Measurements from ENCODE around the gene VKORC1L1. TPM values are rescaled to one million over a fixed set of nuclear protein-coding genes. Genes with fewer than 3 reads are reported as not detected.
A peak's percentile ranks its signal among the peaks of the same experiment; 100 is the strongest.

The VKORC1L1 gene
- total and polyA plus RNA-seq, 9 of the 15 experiments (the other 6 are each of a cell fraction or from before 2014, with no cell fraction given), result 6.8 to 36.5 (median 19.3) TPM

GRCh38 chr7:65980478-65981250 lies 107.8 kb downstream of the VKORC1L1 start (continued):
- TF ChIP-seq, protein P1, sequence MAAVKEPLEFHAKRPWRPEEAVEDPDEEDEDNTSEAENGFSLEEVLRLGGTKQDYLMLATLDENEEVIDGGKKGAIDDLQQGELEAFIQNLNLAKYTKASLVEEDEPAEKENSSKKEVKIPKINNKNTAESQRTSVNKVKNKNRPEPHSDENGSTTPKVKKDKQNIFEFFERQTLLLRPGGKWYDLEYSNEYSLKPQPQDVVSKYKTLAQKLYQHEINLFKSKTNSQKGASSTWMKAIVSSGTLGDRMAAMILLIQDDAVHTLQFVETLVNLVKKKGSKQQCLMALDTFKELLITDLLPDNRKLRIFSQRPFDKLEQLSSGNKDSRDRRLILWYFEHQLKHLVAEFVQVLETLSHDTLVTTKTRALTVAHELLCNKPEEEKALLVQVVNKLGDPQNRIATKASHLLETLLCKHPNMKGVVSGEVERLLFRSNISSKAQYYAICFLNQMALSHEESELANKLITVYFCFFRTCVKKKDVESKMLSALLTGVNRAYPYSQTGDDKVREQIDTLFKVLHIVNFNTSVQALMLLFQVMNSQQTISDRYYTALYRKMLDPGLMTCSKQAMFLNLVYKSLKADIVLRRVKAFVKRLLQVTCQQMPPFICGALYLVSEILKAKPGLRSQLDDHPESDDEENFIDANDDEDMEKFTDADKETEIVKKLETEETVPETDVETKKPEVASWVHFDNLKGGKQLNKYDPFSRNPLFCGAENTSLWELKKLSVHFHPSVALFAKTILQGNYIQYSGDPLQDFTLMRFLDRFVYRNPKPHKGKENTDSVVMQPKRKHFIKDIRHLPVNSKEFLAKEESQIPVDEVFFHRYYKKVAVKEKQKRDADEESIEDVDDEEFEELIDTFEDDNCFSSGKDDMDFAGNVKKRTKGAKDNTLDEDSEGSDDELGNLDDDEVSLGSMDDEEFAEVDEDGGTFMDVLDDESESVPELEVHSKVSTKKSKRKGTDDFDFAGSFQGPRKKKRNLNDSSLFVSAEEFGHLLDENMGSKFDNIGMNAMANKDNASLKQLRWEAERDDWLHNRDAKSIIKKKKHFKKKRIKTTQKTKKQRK (IDR thresholded peaks at IDR 0.05; ENCODE audit: borderline replicate concordance, low read depth, low read length), result no peak
- TF ChIP-seq ZNF445 (CRISPR knock-in tag; IDR thresholded peaks at IDR 0.05; ENCODE audit: low read depth), result no peak
- TF ChIP-seq ZNF12 (CRISPR knock-in tag; IDR thresholded peaks at IDR 0.05), result no peak
- TF ChIP-seq PHF8 (IDR thresholded peaks at IDR 0.05; ENCODE audit: borderline replicate concordance, low read length), result no peak
- no peak for TF ChIP-seq NCOA6 (IDR thresholded peaks at IDR 0.05)
- no peak; a peak in 1 of 4 replicates for TF ChIP-seq TBL1XR1 (IDR thresholded peaks at IDR 0.05; ENCODE audit: low read length in 2 of 2)
- no peak for TF ChIP-seq BACH1 (tag; IDR thresholded peaks at IDR 0.05)
- no peak for TF ChIP-seq U2AF1 (optimal IDR thresholded peaks at IDR 0.05; ENCODE audit: low read depth, low read length)
- TF ChIP-seq ZNF311 (CRISPR knock-in tag; IDR thresholded peaks at IDR 0.05), result no peak
- peak; percentile 50; the same call in 1 of the 2 replicates for TF ChIP-seq NR2C1 (IDR thresholded peaks at IDR 0.05)
- TF ChIP-seq NR2C1 (tag; IDR thresholded peaks at IDR 0.05), result peak; percentile 68
- TF ChIP-seq, protein P2, sequence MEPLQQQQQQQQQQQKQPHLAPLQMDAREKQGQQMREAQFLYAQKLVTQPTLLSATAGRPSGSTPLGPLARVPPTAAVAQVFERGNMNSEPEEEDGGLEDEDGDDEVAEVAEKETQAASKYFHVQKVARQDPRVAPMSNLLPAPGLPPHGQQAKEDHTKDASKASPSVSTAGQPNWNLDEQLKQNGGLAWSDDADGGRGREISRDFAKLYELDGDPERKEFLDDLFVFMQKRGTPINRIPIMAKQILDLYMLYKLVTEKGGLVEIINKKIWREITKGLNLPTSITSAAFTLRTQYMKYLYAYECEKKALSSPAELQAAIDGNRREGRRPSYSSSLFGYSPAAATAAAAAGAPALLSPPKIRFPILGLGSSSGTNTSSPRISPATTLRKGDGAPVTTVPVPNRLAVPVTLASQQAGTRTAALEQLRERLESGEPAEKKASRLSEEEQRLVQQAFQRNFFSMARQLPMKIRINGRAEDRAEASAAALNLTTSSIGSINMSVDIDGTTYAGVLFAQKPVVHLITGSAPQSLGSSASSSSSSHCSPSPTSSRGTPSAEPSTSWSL (CRISPR knock-in tag; IDR thresholded peaks at IDR 0.05; ENCODE audit: borderline replicate concordance), result no peak
- peak; percentile 67 for TF ChIP-seq JUND (IDR thresholded peaks at IDR 0.05; ENCODE audit: borderline replicate concordance, low read depth, low read length)
- peak; percentile 21; the same call in 1 of the 3 replicates for TF ChIP-seq JUND (tag; IDR thresholded peaks at IDR 0.05; ENCODE audit: borderline replicate concordance, low read depth, low read length)
- TF ChIP-seq CBFB (CRISPR knock-in tag; IDR thresholded peaks at IDR 0.05), result no peak
- no peak for TF ChIP-seq ZBTB26 (CRISPR knock-in tag; IDR thresholded peaks at IDR 0.05)
- TF ChIP-seq CHD4 (IDR thresholded peaks at IDR 0.05; ENCODE audit: insufficient read depth, insufficient replicate concordance, low read depth, low read length, poor library complexity, severe bottlenecking), result no peak
- TF ChIP-seq RFX1 (IDR thresholded peaks at IDR 0.05), result no peak
- TF ChIP-seq SREBF2 (CRISPR knock-in tag; IDR thresholded peaks at IDR 0.05), result no peak
- no peak for TF ChIP-seq ZNF584 (CRISPR knock-in tag; IDR thresholded peaks at IDR 0.05; ENCODE audit: low read depth)
- TF ChIP-seq MYBL2 (IDR thresholded peaks at IDR 0.05; ENCODE audit: low read depth), result no peak
- no peak for TF ChIP-seq MYBL2 (CRISPR knock-in tag; IDR thresholded peaks at IDR 0.05; ENCODE audit: borderline replicate concordance)
- no peak for TF ChIP-seq ZNF217 (CRISPR knock-in tag; IDR thresholded peaks at IDR 0.05)
